ENCODE data around the gene GNA12.

GNA12 gene

DNA sequence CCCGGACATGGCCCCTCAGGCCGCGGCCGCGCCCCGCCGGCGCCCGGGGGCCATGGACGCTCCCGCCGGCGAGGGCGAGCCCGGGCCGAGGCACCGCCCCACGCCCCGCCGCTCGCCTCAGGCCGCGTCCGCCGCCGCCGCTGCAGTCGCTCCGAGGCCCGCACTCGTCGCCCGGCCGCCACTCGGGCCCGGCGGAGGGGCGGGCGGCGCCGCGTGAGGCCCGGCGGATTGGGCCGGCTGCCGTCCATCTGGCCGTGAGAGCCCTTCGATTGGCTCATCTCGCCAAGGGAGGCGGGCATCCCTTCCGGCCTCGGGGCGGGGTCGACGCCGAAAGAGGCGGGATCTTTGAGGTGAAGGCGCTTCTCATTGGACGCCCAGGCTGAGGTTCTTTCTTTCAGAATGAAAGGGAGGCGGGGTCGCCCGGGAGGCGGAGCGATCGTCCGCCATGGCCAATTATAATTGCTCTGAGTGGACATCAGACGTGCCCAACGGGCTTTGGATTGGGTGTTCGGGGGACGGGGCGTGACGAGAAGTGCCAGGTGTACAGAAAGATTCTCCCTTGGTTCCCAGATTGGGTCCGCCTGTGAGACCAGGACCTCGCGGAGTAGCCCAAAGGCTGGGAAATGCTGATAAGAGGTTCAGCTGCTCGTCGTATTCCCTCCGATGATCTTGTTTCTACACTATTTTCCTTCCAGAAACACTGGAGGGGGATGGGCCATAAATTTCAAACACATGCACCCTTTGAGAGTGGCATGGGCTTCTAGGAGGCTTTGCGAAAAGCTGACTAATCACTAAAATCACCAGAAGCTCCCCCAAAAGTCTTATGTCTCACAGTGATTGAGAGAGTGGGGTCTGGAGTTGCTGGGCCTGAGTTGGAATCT, at the start of gene GNA12:
Gene GNA12, minus strand, starts transcription at position 156 of the 881 bp plus-strand sequence. Its CDS starts 147 bp downstream, at position 9.
- DNase-seq (ENCODE audit: low spot score), result peak; percentile 99

- no peak for DNase-seq (ENCODE audit: low spot score)
Observed at GRCh38 chr7:2893411-2893861, 49.3 kb upstream of the GNA12 start.

- DNase-seq (ENCODE audit: low spot score), result no peak
Observed at GRCh38 chr7:2892549-2892948, 48.4 kb upstream of the GNA12 start.

- no peak for DNase-seq (ENCODE audit: low spot score)
Observed at GRCh38 chr7:2887816-2888215, 43.7 kb upstream of the GNA12 start.

- peak; percentile 83 for DNase-seq (ENCODE audit: low spot score)
Observed at GRCh38 chr7:2886900-2887299, 42.8 kb upstream of the GNA12 start.

GRCh38 chr7:2886391-2886790, 42.3 kb upstream of the GNA12 start:
- no peak for DNase-seq (ENCODE audit: low spot score)

DNA sequence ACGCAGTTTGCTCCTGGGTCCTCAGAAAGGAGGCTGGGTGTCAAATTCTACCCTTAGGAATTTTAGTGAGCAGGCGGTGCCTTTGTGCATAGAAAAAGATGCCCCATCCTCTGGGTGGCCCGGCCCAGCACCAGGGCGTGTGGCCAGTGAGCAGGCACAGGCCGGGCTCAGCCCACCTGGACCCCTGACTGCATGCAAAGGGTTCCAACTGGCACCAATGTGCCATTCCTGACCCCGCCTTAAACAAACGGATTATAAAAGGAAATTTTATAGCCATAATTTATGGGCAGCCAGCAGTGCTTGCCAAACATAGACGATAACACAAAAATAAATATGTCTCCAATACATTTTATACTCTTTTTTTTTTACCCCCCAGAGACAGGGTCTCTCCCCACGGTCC, 40.1 kb upstream of the GNA12 start:
- no peak for DNase-seq (ENCODE audit: low spot score)

DNA sequence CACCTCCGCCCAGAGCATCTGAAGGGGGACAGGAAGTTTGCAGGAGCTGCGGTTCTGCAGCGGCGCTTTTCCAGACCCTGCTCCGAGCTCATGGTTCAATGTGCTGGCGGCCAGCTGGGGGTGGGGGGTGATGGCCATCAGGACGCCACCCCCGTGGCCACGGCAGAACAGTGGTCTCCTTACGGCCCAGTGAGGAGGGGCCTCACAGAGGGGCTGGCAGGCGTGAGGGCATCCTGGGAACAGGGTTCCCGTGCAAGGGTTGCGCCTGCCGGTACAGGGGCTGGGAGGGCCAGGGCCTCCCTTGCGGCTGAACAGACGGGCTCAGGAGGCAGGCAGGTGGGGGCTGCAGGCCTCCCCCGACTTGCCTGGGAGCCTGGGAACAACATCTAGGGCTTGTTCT, 39.0 kb upstream of the GNA12 start:
- no peak for DNase-seq (ENCODE audit: low spot score)

DNA sequence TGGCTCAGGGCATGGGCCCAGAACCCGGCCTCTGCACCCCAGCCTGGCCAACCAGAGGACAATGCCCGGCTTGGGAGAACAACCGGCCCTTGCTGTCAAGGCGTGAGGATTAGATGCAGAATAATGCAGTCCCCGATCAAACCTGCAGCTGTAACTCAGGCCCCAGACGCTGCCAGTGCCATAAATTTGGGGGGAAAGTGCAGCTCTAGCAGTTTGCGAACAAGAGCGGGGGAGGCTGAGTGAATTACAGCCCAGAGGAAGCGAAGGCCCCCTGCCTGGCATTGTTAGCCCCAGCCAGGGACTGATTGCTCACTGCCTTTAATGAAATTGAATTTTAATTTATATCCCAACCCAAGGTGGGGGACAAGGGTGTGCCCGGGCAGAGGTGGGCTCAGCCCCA, 38.0 kb upstream of the GNA12 start:
- no peak for DNase-seq (ENCODE audit: low spot score)

GRCh38 chr7:2880874-2881533, 36.9 kb upstream of the GNA12 start:
- no peak for DNase-seq (ENCODE audit: low spot score)

- DNase-seq (ENCODE audit: low spot score), result no peak
Observed at GRCh38 chr7:2880051-2880450, 35.9 kb upstream of the GNA12 start.

GRCh38 chr7:2879354-2879753, 35.2 kb upstream of the GNA12 start:
- no peak for DNase-seq (ENCODE audit: low spot score)

- no peak for DNase-seq (ENCODE audit: low spot score)
Observed at GRCh38 chr7:2878306-2878705, 34.2 kb upstream of the GNA12 start.

DNA sequence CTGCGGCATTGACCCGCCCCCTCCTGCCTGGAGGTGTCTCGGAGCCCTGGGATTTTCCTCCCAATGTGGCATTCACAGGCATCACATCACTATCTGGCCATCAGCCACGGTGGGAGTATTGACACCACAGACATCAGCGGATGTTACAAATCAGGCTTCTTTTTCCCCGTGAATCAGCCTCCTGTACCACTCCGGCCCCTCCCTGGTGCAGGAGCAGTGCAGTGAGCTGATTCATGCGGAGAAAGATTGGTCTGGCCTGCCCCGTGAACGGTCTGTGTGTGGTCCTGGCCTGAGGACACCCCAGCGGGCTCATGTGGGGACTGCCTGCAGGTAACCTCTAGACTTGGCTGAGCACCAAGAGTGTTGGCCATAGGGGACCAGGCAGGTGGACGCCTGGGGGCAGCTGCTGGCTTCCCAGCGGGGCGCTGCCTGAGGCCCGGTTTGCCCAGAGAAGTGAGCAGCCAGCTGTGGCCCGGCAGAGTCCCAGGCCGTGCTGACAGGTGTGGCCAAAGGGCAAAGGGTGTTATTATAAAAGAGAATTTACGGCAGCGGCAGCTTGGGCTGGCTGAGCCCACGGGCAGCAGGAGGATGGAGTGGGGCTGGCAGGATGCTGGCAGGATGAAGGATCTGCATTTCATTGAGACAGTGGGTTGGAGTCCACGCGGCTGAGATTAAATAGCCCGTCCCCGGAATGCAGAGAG, 32.1 kb upstream of the GNA12 start:
- DNase-seq (ENCODE audit: low spot score), result peak; percentile 57

DNA sequence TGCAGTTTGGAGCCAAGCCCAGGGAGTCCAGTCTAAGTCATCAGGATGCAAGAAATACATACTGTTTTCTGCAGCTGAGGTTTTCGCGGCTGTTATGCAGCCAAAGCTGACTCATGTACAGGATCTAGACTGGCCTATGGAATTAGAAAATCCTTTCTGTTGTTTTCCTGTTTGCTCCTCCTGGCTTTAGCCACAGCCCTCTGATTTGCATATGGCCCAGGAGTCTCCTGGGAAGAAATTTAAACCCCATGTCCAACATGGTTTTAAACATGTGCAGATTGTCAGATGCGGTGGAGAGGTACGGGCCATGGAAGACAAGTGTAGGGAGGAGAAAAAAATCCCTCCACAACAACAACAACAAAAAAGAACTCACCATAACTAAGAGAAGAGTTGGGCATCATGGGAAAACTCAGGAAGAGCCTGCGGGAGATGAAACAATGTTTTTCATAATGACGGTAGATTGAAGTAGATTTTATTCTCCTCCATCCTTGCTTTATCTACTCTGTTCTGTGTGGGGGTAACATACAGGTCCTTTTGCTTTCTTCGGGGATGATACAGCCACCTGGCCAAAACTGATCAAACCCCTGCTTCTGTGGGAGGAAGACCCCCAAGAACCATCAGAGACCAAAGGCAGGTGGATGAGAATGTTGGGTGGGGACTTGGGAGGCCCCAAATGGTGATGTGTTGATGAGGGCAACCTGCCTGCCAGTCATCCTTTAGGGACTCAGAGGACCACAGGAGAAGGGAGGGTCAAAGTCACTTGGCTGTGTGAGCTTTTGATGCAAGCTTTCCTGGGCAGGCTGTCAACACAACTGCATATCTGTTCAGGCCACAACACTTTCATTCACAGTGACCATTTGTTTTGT, 29.8 kb upstream of the GNA12 start:
- DNase-seq (ENCODE audit: low spot score), result peak; percentile 85

GRCh38 chr7:2873146-2873545, 29.0 kb upstream of the GNA12 start:
- DNase-seq (ENCODE audit: low spot score), result no peak

DNA sequence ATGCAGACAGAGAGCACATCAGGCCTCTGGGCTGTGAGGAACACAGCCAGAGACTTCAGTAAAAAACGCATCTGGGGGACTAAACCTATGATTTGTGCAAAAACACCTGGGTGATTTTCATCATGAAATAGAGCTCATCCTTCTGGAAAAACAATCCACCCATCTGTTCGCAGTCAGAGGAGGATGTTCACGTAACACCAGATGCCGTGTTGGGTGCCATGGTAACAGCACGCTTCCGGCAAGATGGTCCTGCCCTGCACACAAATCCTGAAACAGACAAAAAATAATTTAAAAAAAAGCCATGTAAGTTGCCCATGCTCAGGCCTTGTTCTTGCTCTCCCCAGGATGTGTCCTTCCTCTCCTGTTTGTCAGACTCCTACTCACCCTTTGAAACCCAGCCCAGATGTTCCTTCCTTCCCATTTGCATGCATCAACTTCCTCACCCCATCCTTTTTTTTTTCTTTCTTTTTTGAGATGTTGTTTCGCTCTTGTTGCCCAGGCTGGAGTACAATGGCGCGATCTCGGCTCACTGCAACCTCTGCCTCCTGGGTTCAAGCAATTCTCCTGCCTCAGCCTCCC, 28.3 kb upstream of the GNA12 start:
- no peak for DNase-seq (ENCODE audit: low spot score)

- peak; percentile 56 for DNase-seq (ENCODE audit: low spot score)
Observed at GRCh38 chr7:2870471-2870931, 26.4 kb upstream of the GNA12 start.

- no peak for DNase-seq (ENCODE audit: low spot score)
Observed at GRCh38 chr7:2869981-2870380, 25.9 kb upstream of the GNA12 start.

DNA sequence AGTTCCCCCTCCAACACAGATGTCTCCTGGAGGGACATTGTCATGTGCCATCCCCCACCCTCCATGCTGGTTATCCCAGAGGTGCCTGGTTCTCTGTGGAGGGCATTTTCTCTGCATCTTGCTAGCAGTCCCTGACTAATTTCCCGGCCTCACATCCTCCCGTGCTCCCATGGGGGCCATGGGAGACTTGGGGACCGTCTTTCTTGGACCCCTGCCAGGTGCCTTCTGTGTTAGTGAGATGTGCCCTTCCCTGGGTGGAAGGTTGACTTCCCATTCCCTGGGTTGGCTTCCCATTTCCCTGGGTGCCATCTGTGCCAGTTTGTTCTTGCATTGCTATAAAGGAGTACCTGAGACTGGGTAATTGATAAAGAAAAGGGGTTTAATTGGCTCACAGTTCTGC, 22.5 kb upstream of the GNA12 start:
- no peak for DNase-seq (ENCODE audit: low spot score)

DNA sequence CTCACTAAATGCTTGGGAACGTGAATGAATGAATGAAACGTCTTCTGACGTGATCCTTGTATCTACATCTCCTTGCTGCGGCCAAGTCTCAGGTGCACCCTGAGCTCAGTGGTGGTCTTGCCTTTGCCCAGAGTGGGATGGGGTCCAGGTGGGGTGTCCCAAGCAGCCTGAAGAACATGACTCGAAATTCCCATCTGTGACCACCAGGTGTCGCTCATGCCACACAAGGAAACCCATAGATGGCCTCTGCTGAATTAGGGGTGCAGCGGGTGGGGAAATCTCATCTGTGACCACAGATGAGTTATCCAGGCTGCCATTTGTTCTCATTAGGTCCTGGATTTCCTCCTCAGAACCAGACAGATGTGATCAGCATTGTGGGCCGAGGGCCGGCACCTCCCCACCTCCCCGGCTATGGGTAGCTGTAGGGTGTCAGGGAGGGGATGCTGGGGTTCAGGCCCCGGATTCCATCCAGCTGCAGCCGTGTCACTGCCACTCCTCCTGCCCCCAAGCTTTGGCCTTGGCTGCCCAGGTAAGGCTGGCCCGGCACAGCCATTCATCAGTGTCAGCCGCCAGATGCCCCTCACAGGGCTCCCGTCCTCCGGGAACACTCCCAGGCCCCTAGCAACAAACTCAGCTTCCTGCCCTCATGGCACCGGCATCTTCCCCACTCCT, 21.0 kb upstream of the GNA12 start:
- DNase-seq (ENCODE audit: low spot score), result peak; percentile 76

Measured in AG08396 (cell line).